ENCODE results near the gene NAA20.

The NAA20 gene

GRCh38 chr20:19970256-19970765, 46.9 kb upstream of the NAA20 start:
- TF ChIP-seq GABPA (IDR thresholded peaks at IDR 0.05; ENCODE audit: low read depth) (no peak), POLR2AphosphoS5 (IDR thresholded peaks at IDR 0.05; ENCODE audit: low read depth) (no peak), CTCF (IDR thresholded peaks at IDR 0.05; ENCODE audit: insufficient read depth, low read length) (no peak), SPI1 (IDR thresholded peaks at IDR 0.05; ENCODE audit: borderline replicate concordance, low read depth) (no peak), REST (IDR thresholded peaks at IDR 0.05; ENCODE audit: insufficient replicate concordance, low read depth) (no peak)
- no peak overlapping the region for H3K4me3 ChIP-seq (replicated peaks; ENCODE audit: insufficient read depth, low read length)

GRCh38 chr20:19971116-19971515, 46.0 kb upstream of the NAA20 start:
- Histone ChIP-seq H3K27me3 (ENCODE audit: insufficient read depth, poor library complexity, severe bottlenecking) (no peaks in the 10 kb centered on the region), H3K4me3 (replicated peaks; ENCODE audit: insufficient read depth, low read length) (no peak overlapping the region), H3K27ac (replicated peaks) (no peak overlapping the region)
- peak in 1 of 2 experiments; percentile 20 for DNase-seq (ENCODE audit: low read depth in 1 of 2, low spot score in 1 of 2)
- TF ChIP-seq SPI1 (IDR thresholded peaks at IDR 0.05; ENCODE audit: borderline replicate concordance, low read depth) (peak; percentile 80), GABPA (IDR thresholded peaks at IDR 0.05; ENCODE audit: low read depth) (no peak)

More at GRCh38 chr20:19970256-19970765, 46.9 kb upstream of the NAA20 start:
- no peak overlapping the region for H3K27ac ChIP-seq (replicated peaks)
- H3K27me3 ChIP-seq (ENCODE audit: insufficient read depth, poor library complexity, severe bottlenecking): no peaks in the 10 kb centered on the region
- no peak for DNase-seq (ENCODE audit: low read depth in 1 of 2, low spot score in 1 of 2)

GRCh38 chr20:19973961-19974629, 43.1 kb upstream of the NAA20 start:
- TF ChIP-seq SPI1 (IDR thresholded peaks at IDR 0.05; ENCODE audit: borderline replicate concordance, low read depth): peak; percentile 53; the same call in 1 of the 2 replicates
- no peak for TF ChIP-seq CTCF (IDR thresholded peaks at IDR 0.05; ENCODE audit: insufficient read depth, low read length)
- TF ChIP-seq GABPA (IDR thresholded peaks at IDR 0.05; ENCODE audit: low read depth): no peak
- no peak for TF ChIP-seq REST (IDR thresholded peaks at IDR 0.05; ENCODE audit: insufficient replicate concordance, low read depth)
- TF ChIP-seq POLR2AphosphoS5 (IDR thresholded peaks at IDR 0.05; ENCODE audit: low read depth): peak; percentile 84
- Histone ChIP-seq H3K4me3 (replicated peaks; ENCODE audit: insufficient read depth, low read length) (no peak overlapping the region), H3K27ac (replicated peaks) (no peak overlapping the region), H3K27me3 (ENCODE audit: insufficient read depth, poor library complexity, severe bottlenecking) (no peaks in the 10 kb centered on the region)
- DNase-seq (ENCODE audit: low read depth in 1 of 2, low spot score in 1 of 2): peak; percentile 49 to 83

- DNase-seq (ENCODE audit: low read depth in 1 of 2, low spot score in 1 of 2): peak; percentile 73 to 84
- Histone ChIP-seq H3K27ac (replicated peaks) (no peak overlapping the region), H3K27me3 (ENCODE audit: insufficient read depth, poor library complexity, severe bottlenecking) (no peaks in the 10 kb centered on the region), H3K4me3 (replicated peaks; ENCODE audit: insufficient read depth, low read length) (peak overlapping the region; percentile 36)
- 0 out of 2 replicates have a peak, but pooled peaks have one; percentile 4 for TF ChIP-seq SPI1 (IDR thresholded peaks at IDR 0.05; ENCODE audit: borderline replicate concordance, low read depth)
- no peak for TF ChIP-seq REST (IDR thresholded peaks at IDR 0.05; ENCODE audit: insufficient replicate concordance, low read depth)
- peak; percentile 63; the same call in 1 of the 2 replicates for TF ChIP-seq POLR2AphosphoS5 (IDR thresholded peaks at IDR 0.05; ENCODE audit: low read depth)
Observed at GRCh38 chr20:19974630-19975435, 42.3 kb upstream of the NAA20 start.
